Gastrocnemius medialis (tissue), 4 donors: ENCODE measurements around the gene ERFL. TPM values are rescaled to one million over a fixed set of nuclear protein-coding genes. Genes with fewer than 3 reads are reported as not detected.

ENCODE experiments used
- ATAC-seq, 2 donors: fragments of 150-250 bp; one replicate each; pipeline ENCODE4 v1.9.1; 2016
- DNase-seq, 2 donors: peaks; one replicate each; pipeline ENCODE4 v3.0.0-alpha.2; 2019
- H3K27ac ChIP-seq, 4 donors: fragments of 200-600 bp; sonication (generic); 1 replicate in 1 of 4; 2 replicates in 3 of 4; pipeline ENCODE4 v1.5.1; 2016 to 2018; ENCODE audit warnings: mild to moderate bottlenecking in 2 of 4, moderate library complexity in 1 of 4
- H3K27me3 ChIP-seq, 3 donors: fragments of 200-600 bp; sonication (generic) in 2 of 3; 1 replicate in 1 of 3; 2 replicates in 2 of 3; pipeline versions ENCODE4 v1.5.1 to v1.6.0; 2016 to 2019; ENCODE audit warnings: mild to moderate bottlenecking in 1 of 3, moderate library complexity in 1 of 3
- H3K36me3 ChIP-seq, 2 donors: fragments of 200-600 bp; sonication (generic) in 1 of 2; one replicate each; pipeline ENCODE4 v1.5.1; 2017 to 2018
- H3K4me1 ChIP-seq, 2 donors: fragments of 200-600 bp; sonication (generic) in 1 of 2; one replicate each; pipeline ENCODE4 v1.5.1; 2016 to 2017; ENCODE audit warnings: mild to moderate bottlenecking in 2 of 2
- H3K4me3 ChIP-seq, 4 donors: fragments of 200-600 bp; sonication (generic) in 3 of 4; 1 replicate in 1 of 4; 2 replicates in 3 of 4; pipeline ENCODE4 v1.5.1; 2016 to 2019; ENCODE audit warnings: mild to moderate bottlenecking in 2 of 4
- H3K9me3 ChIP-seq, 3 donors: fragments of 200-600 bp; sonication (generic) in 2 of 3; 1 replicate in 1 of 3; 2 replicates in 2 of 3; pipeline ENCODE4 v1.5.1; 2016 to 2019
- POLR2A ChIP-seq, 2 donors: fragments of 450-650 bp; IDR thresholded peaks; one replicate each; pipeline ENCODE4 v1.6.1; 2017; ENCODE audit warnings: antibody characterized with exemption in 2 of 2, mild to moderate bottlenecking in 2 of 2, moderate library complexity in 2 of 2
- in situ Hi-C, 4 donors: fragments of 200-750 bp; cut with MboI; loops; one replicate each; pipeline versions ENCODE4 v1.15.0 to v1.8.0; 2017; ENCODE audit warnings: low sequenced_read_pairs in 4 of 4
- intact Hi-C: fragments of 100-400 bp; cut with DNase I; formaldehyde crosslinking; loops from one replicate; pipeline ENCODE4 v1.15.1; 2023; ENCODE audit warnings: low total_unique reads
- microRNA-seq, 2 donors: library from miRNA; unstranded; fragments of <30 nt; microRNA quantifications; one replicate each; pipeline ENCODE4, GENCODE V29; 2016; ENCODE audit warnings: borderline replicate concordance in 2 of 2
- total RNA-seq, 4 donors: library from RNA; depleted of rRNA; stranded (reverse); fragments of >200 nt; gene quantifications; one replicate each; pipeline versions ENCODE4 v1.1.0 to v1.2.3, GENCODE V29; 2016
- TF ChIP-seq, protein P1 (sequence below), 5 experiments: fragments of 450-650 bp in 3 of 5; fragments of 200-600 bp in 2 of 5; sonication (generic) in 2 of 5; IDR thresholded peaks in 4 of 5; conservative IDR thresholded peaks in 1 of 5; 1 replicate in 4 of 5; 2 replicates in 1 of 5; pipeline ENCODE4 v1.5.1; 2016 to 2019; ENCODE audit warnings: antibody characterized with exemption in 5 of 5, mild to moderate bottlenecking in 3 of 5, moderate library complexity in 3 of 5

ERFL gene
- total RNA-seq, 4 donors from 2014 or later = not detected

DNA sequence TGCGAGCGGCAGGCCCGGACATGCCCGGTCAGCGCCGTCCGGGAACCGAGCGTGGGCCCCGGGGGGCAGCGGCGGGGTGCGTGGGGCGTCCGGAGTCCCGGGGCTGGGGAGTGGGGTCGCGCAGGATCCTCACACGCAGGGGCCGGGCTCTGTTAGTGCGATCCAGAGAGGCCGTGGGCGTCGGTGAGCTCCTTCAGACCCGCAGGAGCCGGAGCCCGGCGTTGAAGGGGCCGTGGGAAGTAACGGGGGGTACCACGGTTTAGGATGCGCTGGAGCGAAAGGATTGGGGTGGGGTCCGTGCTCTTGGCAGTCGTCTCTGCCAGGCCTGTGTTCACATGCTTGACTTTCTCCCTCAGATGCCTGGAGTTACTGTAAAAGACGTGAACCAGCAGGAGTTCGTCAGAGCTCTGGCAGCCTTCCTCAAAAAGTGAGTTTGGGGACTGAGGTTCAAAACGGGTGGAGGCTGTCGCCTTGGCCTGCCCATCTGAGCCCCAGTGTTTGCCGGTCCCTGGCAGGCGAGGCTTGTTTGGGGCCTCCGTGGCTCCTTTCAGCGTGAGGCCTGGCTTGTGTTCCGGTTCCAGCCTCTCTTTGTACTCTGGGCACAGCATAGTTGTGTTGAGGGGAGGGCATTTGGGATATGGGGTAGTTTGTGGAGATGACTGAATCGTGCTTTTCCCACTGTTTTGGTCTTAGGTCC is 67.7 kb downstream of the ERFL start:
- in situ Hi-C loops = loop anchor here in 2 of 4 donors (5.0 to 10.0 kb wide), 2 partner anchors 82 to 94 kb away; partner anchors contain the start of gene RABAC1 (in 1 of the 2)
- H3K27me3 ChIP-seq = no peaks in the 10 kb centered on the region
- peak overlapping the region; percentile 70 to 94 (median 92) for H3K4me3 ChIP-seq
- TF ChIP-seq, protein P1, sequence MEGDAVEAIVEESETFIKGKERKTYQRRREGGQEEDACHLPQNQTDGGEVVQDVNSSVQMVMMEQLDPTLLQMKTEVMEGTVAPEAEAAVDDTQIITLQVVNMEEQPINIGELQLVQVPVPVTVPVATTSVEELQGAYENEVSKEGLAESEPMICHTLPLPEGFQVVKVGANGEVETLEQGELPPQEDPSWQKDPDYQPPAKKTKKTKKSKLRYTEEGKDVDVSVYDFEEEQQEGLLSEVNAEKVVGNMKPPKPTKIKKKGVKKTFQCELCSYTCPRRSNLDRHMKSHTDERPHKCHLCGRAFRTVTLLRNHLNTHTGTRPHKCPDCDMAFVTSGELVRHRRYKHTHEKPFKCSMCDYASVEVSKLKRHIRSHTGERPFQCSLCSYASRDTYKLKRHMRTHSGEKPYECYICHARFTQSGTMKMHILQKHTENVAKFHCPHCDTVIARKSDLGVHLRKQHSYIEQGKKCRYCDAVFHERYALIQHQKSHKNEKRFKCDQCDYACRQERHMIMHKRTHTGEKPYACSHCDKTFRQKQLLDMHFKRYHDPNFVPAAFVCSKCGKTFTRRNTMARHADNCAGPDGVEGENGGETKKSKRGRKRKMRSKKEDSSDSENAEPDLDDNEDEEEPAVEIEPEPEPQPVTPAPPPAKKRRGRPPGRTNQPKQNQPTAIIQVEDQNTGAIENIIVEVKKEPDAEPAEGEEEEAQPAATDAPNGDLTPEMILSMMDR (IDR thresholded peaks at IDR 0.05 in 4 of 5, conservative IDR thresholded peaks at IDR 0.05 in 1 of 5) = no peak
- no peak for TF ChIP-seq POLR2A (IDR thresholded peaks at IDR 0.05)
- H3K27ac ChIP-seq = peak overlapping the region; percentile 86 to 100 (median 98)
- intact Hi-C loops = loop anchor here (5.0 to 10.0 kb wide), 3 partner anchors 217 to 464 kb away; partner anchors contain the start of genes DEDD2, MEGF8 and ZNF574
- peaks cover 0 to 45% of the 10 kb centered on the region in 2 donors for H3K36me3 ChIP-seq
- H3K9me3 ChIP-seq = no peaks in the 10 kb centered on the region
- ATAC-seq = no peak
- peaks cover 26 to 37% of the 10 kb centered on the region in 2 donors for H3K4me1 ChIP-seq
- no peak for DNase-seq

- peaks cover 0 to 37% of the 10 kb centered on the region in 2 donors for H3K36me3 ChIP-seq
- H3K4me3 ChIP-seq = peak within 1 kb of the TSS; percentile 70 to 94 (median 92)
- ATAC-seq (peak; percentile 96), DNase-seq (peak; percentile 97 to 98)
- peak within 1 kb of the TSS; percentile 86 to 100 (median 98) for H3K27ac ChIP-seq
- intact Hi-C loops (loop anchor here (1.0 to 10.0 kb wide), 5 partner anchors 24 to 465 kb away; partner anchors contain the start of genes DEDD2, MEGF8, RABAC1 and ZNF574), in situ Hi-C loops (loop anchor here in 3 of 4 donors (5.0 to 10.0 kb wide), 2 partner anchors 82 to 95 kb away; partner anchors contain the start of gene RABAC1 (in 2 of the 3))
- H3K4me1 ChIP-seq = peaks cover 26 to 37% of the 10 kb centered on the region in 2 donors
- no peaks in the 10 kb centered on the region for H3K27me3 ChIP-seq
- TF ChIP-seq, protein P1 (IDR thresholded peaks at IDR 0.05 in 4 of 5, conservative IDR thresholded peaks at IDR 0.05 in 1 of 5) = peak; percentile 48 to 75 (median 64)
- peak; percentile 92 to 93 for TF ChIP-seq POLR2A (IDR thresholded peaks at IDR 0.05)
- H3K9me3 ChIP-seq = no peaks in the 10 kb centered on the region
Measured at GRCh38 chr19:41859618-41860418, 68.4 kb downstream of the ERFL start, which contains the start of gene RPS19. RPS19 (plus strand) TSS chr19:41860255; CDS start chr19:41860775, 520 bp downstream.

GRCh38 chr19:41859213-41859617 is 69.0 kb downstream of the ERFL start:
- no peaks in the 10 kb centered on the region for H3K27me3 ChIP-seq
- in situ Hi-C loops = loop anchor here in 1 of 4 donors (10.0 kb wide), 1 partner anchor 96 kb away; the partner anchor contains the start of gene RABAC1
- peaks cover 0 to 31% of the 10 kb centered on the region in 2 donors for H3K36me3 ChIP-seq
- TF ChIP-seq, protein P1 (IDR thresholded peaks at IDR 0.05 in 4 of 5, conservative IDR thresholded peaks at IDR 0.05 in 1 of 5) = no peak
- no peak for TF ChIP-seq POLR2A (IDR thresholded peaks at IDR 0.05)
- DNase-seq = no peak
- H3K4me1 ChIP-seq = peaks cover 26 to 37% of the 10 kb centered on the region in 2 donors
- ATAC-seq = peak in 1 of 2 donors; percentile 0
- intact Hi-C loops = loop anchor here (1.0 kb wide), 2 partner anchors 25 to 100 kb away; partner anchors contain the start of gene RABAC1
- peak overlapping the region; percentile 86 to 100 (median 98) for H3K27ac ChIP-seq
- no peaks in the 10 kb centered on the region for H3K9me3 ChIP-seq
- H3K4me3 ChIP-seq = peak overlapping the region; percentile 70 to 94 (median 92)

Small RNA genes within 50 kb of the gene (microRNA-seq; reads per million reads assigned to microRNA genes)
- gene MIR6797 = 0 reads per million in 2 donors

Other genes starting within 250 kb of the ERFL start
- 1 to 10 TPM in 1 of 4 donors, not detected in 3; 5.7 TPM for gene CEACAM7, start 240.2 kb downstream of the ERFL start, total RNA-seq
- gene CEACAM5, start 219.8 kb downstream of the ERFL start, total RNA-seq = 1 to 10 TPM in 1 of 4 donors, not detected in 3; 5.0 TPM
- gene CEACAM6, start 172.9 kb downstream of the ERFL start, total RNA-seq = under 1 TPM in 1 of 4 donors, not detected in 3; 0.53 TPM
- gene CEACAM3, start 131.9 kb downstream of the ERFL start, total RNA-seq = not detected
- not detected for gene LYPD4, start 83.8 kb downstream of the ERFL start, total RNA-seq
- gene DMRTC2, start 83.4 kb downstream of the ERFL start, total RNA-seq = not detected
- gene RPS19, start 68.2 kb downstream of the ERFL start, total RNA-seq = 100 to 1,000 TPM; 180 to 636 (median 401) TPM
- gene CD79A, start 51.2 kb downstream of the ERFL start, total RNA-seq = under 1 TPM in 1 of 4 donors, not detected in 3; 0.20 TPM
- gene ARHGEF1, start 45.3 kb downstream of the ERFL start, total RNA-seq = 10 to 100 TPM; 12.1 to 21.6 (median 15.5) TPM
- 100 to 1,000 TPM in 3 of 4 donors, 10 to 100 TPM in 1; 94.4 to 146 (median 110) TPM for gene RABAC1, start 30.9 kb upstream of the ERFL start, total RNA-seq
- gene ATP1A3, start 65.8 kb upstream of the ERFL start, total RNA-seq = not detected
- gene GRIK5, start 141.8 kb upstream of the ERFL start, total RNA-seq = 1 to 10 TPM in 1 of 4 donors, under 1 TPM in 2, not detected in 1; 0.20 to 1.0 (median 0.62) TPM
- gene ZNF574, start 147.7 kb upstream of the ERFL start, total RNA-seq = 10 to 100 TPM; 10.8 to 15.1 (median 13.8) TPM
- 1 to 10 TPM in 2 of 4 donors, under 1 TPM in 1, not detected in 1; 0.26 to 1.7 (median 1.6) TPM for gene POU2F2, start 204.0 kb upstream of the ERFL start, total RNA-seq